ENCODE data around the gene MCOLN1.
A peak's percentile ranks its signal among the peaks of the same experiment; 100 is the strongest.
"Not testable (repeated sequence)": the region's sequence is repeated elsewhere in the genome, so short reads cannot be mapped to it uniquely, and the experiment has no call there.

Gene MCOLN1

DNA sequence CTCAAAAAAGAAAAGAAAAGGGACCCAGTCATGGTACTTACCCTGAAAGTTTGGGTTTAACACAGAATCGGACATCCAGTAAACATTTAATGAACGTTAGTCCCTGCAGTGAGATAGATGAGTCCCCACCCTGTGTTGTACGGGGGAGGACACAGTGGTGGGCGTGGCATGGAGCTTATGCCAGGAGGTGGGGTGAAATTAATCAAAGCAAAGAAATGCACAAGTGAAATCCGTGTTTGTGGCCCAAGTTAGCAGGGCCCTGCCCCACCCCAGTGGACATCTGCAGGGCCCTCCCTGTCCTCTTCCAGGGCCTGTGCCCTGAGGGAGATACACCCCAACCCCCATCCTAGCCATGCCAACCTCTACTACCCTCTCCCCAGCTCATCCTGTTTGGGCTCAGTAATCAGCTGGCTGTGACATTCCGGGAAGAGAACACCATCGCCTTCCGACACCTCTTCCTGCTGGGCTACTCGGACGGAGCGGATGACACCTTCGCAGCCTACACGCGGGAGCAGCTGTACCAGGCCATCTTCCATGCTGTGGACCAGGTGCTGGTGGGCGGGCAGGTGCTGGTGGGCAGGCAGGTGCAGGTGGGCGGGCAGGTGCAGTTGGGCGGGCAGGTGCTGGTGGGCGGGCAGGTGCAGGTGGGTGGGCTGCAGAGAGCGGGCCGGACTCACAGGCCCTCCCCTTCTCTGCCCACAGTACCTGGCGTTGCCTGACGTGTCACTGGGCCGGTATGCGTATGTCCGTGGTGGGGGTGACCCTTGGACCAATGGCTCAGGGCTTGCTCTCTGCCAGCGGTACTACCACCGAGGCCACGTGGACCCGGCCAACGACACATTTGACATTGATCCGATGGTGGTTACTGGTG, 3.9 kb downstream of the MCOLN1 start:
- no peak for DNase-seq

DNA sequence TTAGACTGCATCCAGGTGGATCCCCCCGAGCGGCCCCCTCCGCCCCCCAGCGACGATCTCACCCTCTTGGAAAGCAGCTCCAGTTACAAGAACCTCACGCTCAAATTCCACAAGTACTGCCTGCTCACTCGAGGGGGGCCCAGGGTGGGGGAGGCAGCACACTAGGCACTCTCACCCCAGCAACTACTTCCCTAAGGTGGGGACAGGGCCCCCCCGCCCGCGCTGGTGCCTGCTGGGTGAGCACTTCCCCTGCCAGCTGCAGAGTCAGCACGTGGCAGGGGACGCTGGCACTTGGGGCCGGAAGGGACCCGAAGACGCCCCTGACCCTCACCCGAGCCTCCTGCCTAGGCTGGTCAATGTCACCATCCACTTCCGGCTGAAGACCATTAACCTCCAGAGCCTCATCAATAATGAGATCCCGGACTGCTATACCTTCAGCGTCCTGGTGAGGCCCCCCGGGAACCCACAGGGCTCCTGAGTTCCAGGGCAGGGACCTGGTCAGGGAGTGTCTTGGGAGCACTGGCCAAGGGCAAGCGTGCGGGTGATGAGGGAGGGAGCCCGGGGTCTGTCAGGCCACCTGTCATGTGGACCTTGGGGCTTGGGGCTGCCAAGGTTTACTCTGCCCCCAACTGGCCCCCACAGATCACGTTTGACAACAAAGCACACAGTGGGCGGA, 5.2 kb downstream of the MCOLN1 start:
- DNase-seq = no peak

DNA sequence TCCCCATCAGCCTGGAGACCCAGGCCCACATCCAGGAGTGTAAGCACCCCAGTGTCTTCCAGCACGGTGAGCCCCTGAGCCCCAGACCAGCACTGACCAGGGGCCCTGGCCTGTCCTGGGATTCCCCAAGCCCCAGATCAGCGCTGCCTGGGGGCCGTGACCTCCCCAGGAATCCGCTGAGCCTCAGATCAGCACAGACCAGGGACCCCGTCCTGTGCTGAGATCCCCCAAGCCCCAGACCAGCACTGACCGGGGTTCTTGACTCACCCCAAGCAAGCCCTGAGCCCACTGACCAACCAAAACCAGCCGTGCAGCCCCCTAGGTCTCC, 5.7 kb downstream of the MCOLN1 start:
- no peak for DNase-seq

DNA sequence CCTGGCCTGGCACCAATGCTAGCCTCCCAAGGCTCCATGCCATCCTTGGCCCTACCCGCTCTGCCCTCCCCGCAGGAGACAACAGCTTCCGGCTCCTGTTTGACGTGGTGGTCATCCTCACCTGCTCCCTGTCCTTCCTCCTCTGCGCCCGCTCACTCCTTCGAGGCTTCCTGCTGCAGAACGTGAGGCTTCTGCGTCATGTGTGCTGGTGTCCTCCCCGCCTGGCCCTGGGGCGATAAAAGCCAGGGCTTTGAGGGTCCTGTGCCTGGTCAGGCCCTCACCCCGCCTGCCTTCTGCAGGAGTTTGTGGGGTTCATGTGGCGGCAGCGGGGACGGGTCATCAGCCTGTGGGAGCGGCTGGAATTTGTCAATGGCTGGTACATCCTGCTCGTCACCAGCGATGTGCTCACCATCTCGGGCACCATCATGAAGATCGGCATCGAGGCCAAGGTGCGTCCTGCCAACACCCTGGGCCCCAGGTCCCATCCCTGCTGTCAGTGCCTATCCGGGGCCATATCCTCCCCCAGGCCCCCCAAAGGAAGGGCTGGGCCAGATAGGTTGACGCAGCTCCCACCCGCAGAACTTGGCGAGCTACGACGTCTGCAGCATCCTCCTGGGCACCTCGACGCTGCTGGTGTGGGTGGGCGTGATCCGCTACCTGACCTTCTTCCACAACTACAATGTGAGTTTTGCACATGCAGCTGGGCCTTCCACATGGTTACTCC, 6.3 kb downstream of the MCOLN1 start:
- no peak for DNase-seq

DNA sequence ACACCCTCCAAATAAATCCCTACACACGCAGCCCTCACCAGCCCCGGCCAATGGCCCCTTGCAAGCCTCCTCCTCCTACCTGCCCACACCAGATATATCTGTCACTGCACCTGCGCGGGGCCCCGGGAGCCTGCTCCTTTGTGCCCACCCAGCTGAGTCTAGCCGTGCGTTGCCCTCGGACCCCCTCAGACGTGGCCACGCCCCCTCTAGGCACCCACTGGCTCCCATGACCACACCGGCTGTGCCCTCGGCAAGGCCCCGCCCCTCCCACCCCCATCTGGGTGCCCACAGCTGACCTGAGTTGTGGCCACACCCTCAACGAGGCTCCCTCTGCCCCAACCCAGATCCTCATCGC, 6.8 kb downstream of the MCOLN1 start:
- no peak for DNase-seq

DNA sequence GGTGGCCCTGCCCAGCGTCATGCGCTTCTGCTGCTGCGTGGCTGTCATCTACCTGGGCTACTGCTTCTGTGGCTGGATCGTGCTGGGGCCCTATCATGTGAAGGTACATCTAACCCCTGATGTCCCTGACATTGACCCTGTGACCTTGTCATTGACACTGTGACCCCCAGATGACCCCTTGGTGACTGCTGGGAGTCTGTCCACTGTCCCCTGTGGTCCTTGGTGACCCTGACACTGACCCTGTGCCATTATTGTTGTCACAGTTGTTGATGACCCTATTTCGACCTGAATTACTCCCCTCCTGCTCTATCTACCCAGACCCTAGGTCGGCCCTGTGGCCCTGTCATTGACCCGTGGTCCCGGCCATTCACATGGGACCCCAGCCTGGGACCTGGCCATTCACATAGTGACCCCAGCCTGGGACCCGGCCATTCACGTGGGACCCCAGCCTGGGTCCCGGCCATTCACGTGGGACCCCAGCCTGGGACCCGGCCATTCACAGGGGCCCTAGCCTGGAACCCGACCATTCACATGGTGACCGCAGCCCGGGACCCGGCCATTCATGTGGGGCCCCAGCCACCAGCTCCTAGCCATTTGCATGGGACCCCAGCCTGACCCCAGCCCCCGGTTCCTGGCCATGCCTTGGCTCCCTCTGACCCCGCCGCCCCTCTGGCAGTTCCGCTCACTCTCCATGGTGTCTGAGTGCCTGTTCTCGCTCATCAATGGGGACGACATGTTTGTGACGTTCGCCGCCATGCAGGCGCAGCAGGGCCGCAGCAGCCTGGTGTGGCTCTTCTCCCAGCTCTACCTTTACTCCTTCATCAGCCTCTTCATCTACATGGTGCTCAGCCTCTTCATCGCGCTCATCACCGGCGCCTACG, 7.4 kb downstream of the MCOLN1 start:
- no peak for DNase-seq

DNA sequence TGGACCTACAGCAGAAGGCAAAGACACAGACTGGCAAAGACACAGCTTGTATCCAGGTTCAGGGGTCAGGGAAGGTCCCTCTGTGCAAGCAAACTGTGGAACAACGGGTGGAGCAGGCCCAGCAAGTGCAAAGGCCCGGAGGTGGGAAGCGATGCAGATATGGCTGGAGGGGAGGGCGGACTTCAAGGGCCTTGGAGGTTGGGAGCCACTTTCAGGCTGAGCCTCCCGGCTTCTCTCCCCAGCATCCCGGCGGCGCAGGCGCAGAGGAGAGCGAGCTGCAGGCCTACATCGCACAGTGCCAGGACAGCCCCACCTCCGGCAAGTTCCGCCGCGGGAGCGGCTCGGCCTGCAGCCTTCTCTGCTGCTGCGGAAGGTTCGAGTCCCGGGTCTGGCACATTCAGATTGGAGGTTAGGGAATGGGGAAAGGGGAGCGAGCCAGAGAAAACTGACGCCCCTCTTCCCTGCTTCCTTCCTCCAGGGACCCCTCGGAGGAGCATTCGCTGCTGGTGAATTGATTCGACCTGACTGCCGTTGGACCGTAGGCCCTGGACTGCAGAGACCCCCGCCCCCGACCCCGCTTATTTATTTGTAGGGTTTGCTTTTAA, 11.0 kb downstream of the MCOLN1 start:
- no peak for DNase-seq

DNA sequence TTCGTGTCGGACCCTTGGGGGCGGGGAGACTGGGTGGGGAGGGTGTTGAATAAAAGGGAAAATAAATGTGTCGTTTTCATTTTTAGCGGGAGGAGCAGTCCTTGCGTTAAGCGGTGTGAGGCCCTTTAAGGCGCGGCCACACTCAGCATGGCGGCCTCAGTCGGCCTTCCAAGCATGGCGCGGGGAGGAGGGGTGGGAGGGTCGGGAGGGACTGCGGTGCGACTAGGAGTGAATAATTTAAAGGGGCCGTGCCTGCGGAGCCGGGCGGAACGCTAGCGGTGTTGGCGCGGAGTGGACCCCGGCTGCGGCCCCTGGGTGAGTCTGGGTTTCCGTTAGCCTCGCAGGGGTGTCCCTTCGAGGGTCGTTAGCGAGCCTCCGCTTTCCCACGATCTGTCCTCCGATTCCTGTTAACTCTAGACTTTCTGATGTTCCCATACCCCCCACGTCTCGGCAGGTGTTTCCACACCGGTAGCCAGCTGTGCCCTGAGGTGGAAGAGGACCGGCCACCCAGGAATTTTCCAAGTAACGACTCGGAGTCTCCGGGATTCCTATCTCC, 11.6 kb downstream of the MCOLN1 start:
- DNase-seq = peak; percentile 29

DNA sequence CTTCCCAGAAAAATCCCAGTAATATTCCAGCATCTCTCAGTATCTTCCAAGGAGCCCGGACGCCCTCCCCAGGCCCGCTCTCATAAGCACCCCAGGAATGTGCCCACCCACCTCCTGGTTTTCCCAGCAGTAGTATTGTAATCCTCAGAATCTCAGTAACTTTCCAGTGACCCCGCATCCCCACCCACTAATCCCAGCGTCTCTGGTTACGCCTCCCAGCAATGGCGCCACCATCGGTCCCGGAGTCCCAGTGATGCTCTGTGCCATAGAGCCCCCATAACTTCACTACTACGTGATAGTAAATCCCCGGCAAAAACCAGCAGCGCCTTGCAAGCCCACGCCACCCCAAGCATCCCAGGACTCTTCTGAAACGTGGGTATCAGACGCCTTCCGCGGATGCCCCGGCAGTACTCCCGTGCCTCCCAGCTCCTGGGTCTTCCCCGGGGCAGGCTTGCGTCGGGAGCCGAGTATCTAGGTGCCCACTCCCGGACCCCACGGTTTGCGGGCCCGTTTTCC, 12.2 kb downstream of the MCOLN1 start:
- DNase-seq = no peak

DNA sequence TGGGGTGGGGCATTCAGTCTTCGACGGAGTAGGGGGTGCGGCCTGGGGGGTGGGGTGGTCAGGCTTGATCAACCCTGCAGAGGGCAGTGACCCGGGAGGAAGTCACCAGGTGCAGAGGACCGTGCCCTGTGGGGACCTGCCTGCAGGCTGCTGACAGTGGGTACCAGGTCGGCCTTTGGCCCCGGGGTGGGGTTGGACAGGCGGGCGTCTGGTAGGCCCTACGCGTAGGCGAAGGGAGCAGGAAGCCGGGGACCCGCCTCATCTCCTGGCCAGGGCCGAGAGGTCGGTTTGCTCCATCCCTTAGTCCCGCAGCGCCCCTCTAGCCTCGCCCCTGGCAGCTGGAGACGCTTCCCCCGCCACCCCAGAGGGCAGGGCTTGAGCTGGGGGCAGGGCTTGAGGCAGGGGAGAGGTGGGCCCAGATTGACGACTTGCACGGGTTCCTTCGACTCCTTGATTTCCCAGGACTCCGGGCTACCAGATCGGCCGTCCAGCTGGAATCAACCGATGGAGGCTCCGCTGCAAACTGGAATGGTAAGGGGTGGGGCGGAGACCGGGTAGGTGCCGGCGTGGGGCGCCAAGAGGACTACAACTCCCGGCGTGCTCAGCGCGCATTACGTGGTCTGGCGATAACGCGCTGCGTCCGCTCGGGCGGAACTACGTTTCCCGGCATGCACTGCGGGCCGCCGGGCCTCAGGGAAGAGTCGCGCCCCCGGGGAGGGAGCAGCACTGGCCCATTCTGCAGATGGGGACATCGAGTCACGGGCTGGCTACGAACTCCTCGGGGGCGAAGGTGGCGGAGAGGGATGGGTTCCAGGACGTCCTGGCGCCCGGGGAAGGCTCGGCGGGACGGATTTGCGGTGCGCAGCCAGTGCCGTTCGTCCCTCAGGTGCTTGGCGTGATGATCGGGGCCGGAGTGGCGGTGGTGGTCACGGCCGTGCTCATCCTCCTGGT, 12.9 kb downstream of the MCOLN1 start, which contains the start of gene PNPLA6:
Gene PNPLA6, plus strand, starts transcription at position 671 of the 951 bp plus-strand sequence. Its CDS starts 72 bp downstream, at position 743.
- peak; percentile 48 for DNase-seq

DNA sequence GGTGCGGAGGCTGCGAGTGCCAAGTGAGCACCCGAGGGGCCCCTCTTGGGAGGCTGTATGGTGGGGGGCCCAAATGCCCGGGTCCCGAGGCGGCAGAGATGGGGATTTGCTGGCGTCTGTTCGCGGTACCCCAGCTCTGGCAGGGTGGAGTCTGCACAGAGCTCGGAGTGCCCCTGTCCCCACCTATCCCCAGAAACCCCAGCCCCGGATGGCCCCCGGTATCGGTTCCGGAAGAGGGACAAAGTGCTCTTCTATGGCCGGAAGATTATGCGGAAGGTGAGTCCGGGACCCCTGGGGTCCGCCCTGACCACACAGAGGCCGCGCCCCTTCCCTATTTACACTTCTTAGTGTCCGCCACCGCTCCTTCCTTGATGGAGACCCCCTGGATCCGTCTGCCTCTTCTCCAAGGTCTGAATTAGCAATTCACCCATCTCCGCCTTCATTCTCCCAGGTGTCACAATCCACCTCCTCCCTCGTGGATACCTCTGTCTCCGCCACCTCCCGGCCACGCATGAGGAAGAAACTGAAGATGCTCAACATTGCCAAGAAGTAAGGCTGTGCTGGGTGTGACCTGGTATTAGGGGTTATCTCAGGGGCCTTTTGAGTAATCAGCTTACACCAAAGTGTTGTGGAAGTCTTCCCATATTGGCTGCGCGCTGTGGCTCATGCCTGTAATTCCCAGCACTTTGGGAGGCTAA, 13.7 kb downstream of the MCOLN1 start:
- DNase-seq = no peak

DNA sequence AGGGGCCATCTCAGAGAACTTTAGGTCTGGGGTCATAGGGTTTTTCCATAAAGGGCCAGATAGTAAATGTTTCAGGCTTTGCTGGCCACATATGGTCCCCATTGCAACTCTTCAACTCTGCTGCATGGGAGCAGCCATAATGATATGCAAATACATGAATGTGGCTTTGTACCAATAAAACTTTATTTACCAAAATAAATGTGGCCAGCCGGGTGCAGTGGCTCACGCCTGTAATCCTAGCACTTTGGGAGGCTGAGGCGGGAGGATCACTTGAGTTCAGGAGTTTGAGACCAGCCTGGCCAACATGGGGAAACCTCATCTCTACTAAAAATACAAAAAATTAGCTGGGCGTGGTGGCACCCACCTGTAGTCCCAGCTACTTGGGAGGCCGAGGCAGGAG, 16.6 kb downstream of the MCOLN1 start:
- DNase-seq = not testable (repeated sequence)

DNA sequence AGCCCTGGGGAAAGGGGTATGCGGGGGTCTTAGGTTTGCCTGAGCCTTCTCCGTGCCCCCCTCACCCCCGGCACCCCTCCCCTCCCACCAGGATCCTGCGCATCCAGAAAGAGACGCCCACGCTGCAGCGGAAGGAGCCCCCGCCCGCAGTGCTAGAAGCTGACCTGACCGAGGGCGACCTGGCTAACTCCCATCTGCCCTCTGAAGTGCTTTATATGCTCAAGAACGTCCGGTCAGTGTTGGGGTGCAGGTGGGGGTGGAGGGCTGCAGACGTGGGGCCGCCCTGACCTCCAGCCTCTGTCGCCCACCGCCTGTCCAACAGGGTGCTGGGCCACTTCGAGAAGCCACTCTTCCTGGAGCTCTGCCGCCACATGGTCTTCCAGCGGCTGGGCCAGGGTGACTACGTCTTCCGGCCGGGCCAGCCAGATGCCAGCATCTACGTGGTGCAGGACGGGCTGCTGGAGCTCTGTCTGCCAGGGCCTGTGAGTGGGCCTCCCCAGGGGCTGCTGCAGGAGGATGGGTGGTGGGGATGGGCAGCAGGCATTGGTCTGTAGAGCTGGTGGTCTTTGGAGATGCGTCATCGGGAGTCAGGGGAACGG, 17.5 kb downstream of the MCOLN1 start:
- DNase-seq = no peak

DNA sequence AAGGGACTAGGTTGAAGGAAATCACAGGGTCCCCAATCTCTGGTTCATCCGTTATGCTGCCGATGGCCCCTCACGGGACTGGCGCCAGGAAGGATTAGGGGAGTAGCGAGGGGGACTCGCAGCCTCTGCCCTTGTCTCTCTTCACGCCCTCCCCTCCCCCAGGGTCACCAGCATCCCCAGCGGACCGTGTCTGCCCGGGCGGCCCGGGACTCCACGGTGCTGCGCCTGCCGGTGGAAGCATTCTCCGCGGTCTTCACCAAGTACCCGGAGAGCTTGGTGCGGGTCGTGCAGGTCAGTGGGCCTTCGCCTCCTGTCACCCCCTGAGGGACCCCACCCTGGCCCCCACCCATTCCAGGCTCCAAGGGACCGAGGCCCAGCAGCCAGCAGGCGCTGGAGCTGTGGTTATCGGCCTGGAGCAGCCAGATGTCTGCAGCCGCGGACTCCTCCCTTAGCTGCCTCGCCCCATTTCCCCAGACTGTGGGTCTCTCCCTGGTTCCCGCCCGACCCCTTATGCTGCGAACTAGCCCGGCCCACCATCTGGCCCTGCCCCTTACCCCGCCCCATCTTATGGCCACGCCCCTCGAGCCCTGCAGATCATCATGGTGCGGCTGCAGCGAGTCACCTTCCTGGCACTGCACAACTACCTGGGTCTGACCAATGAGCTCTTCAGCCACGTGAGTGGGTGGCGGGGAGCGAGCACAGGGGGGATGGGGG, 18.5 kb downstream of the MCOLN1 start:
- DNase-seq = no peak

DNA sequence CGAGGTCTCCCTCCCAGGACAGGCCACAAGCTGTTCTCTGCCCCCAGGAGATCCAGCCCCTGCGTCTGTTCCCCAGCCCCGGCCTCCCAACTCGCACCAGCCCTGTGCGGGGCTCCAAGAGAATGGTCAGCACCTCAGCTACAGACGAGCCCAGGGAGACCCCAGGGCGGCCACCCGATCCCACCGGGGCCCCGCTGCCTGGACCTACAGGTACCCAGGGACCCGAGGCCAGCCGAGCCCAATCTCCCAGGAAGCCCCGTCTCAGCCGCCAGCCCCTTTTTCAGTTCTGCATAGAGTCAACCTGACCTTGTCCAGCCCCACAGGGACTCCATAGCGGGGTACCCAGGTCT, 19.0 kb downstream of the MCOLN1 start:
- no peak for DNase-seq

DNA sequence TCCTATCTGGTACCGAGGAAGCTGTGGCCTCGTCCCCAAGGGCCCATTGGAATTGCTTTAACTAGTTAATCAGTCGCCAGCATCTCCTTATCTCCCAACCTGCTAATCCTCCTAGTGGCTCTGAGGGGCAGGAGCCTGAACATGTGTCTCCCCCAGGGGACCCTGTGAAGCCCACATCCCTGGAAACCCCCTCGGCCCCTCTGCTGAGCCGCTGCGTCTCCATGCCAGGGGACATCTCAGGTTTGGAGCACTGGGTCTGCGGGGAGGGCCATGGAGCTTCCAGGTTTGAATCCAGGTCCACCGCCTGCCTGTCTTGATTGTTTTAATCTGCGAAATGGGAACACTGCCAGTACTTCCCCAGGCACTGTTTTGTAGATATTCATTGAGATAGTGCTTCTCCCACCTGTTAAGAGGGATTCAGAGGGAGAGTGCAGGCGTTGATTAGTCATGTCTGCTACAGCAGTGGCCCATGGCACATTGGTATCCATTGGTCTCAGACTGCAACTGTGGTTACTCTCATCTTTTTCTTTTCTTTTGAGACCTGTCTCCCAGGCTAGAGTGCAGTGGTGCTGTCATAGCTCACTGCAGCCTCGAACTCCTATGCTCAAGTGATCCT, 19.5 kb downstream of the MCOLN1 start:
- DNase-seq = no peak

DNA sequence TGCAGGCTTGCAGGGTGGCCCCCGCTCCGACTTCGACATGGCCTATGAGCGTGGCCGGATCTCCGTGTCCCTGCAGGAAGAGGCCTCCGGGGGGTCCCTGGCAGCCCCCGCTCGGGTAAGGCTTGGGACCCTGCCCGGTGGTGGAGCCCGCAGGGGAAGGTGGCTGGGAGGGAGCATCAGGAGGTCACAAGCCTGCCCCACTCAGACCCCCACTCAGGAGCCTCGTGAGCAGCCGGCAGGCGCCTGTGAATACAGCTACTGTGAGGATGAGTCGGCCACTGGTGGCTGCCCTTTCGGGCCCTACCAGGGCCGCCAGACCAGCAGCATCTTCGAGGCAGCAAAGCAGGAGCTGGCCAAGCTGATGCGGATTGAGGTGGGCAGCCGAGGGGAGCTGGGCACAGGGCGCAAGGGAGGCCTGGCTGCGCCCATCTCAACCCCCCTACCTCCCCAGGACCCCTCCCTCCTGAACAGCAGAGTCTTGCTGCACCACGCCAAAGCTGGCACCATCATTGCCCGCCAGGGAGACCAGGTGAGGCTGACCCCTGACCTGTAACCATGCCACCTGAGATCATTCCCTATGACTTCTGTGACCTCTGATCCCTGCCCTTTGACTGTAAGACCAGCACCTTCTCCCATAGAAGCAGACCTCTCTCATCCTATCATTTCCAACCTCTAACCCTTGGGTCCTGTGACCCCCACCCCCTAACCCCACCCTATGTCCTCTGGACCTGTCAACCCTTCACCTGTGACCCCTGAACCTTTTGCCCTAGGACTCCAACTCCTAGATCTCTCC, 20.3 kb downstream of the MCOLN1 start:
- DNase-seq = no peak

DNA sequence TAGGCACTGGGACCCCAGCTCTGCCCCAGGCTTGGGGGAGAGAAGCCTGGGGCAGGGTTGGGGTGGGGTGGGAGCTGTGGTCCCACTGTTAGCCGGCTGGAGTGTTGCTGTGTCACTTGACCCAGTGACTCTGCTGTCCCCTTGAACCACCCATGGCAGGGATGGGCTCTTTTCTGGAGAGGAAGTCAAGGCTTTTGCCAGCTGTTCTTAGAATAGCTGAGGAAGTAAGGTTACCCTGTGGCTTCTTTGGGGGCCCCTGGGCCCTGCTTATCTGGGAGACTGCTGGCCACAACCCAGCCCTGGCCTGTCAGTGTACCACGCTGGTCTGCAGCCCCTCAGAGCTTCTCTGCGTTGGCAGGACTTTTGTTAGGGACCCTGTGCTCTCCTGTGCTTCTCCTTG, 22.2 kb downstream of the MCOLN1 start:
- no peak for DNase-seq

Measured in NCI-H526 treated with DMSO at 0.1 percent for 48 hours (cell line).